DMS53 (cell line): Measurements from ENCODE around the gene CATSPERZ.
A peak's percentile ranks its signal among the peaks of the same experiment; 100 is the strongest.
"Not testable (repeated sequence)": the region's sequence is repeated elsewhere in the genome, so short reads cannot be mapped to it uniquely, and the experiment has no call there.

Source experiments
- DNase-seq: peaks from one replicate; lab custom pipeline; 2025; lab: John Stamatoyannopoulos, UW

Gene CATSPERZ

DNA sequence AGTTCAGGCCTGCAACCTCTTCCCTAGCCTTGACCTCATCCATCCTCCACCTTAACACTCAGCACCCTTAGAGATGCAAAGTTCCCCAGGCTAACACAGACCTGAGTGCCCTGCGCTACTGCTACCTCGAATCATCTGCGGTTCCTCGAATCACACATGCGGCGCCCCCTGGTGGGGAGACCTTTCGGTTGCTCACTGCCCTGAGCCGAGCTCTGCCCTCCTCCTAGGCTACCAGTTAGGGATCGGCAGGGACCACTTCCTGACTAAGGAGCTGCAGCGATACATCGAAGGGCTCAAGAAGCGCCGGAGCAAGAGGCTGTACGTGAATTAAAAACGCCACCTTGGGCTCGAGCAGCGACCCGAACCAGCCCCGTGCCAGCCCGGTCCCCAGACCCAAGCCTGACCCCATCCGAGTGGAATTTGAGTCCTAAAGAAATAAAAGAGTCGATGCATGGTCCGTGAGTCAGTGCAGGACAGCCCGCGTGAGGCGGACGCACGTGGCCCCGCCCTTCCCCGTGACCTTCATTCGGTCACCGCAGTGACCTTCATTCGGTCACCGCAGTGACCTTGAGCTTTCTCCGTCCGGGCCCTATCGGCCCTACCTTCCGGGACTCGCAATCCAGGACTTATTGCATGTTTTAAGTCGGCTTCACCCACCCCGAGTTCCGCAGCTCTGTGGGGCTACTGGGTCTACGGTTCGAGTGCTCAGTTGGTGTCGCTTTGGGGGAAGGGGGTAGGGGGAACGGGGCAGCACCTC, 4.3 kb downstream of the CATSPERZ start:
- DNase-seq: peak; percentile 97

DNA sequence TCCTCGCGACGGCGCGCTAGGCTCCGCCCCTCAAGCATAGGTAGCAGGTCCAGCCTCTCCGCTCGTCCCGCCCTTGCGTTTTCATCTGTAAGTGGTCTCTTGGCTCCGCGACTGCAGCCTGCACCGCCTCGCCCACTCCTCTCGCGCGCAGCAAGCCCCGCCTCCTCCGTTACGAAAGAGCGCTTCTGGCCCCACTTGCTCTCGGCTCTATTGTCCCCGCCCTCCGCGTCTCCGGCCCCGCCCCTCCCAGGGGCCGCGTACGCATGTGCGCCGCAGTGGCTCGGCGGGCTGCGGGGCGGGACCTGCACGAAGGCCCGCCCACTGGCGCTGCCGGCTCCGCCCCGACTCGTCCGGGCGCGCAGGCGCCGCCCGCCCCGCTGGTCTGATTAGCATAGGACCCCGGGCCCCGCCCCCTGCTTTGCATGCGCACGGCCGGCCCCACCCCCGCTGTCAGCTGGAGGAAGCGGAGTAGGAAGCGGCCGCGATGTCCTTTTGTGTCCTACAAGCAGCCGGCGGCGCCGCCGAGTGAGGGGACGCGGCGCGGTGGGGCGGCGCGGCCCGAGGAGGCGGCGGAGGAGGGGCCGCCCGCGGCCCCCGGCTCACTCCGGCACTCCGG, 5.0 kb downstream of the CATSPERZ start, which contains the start of gene ESRRA:
Gene ESRRA, plus strand, starts transcription at position 450 of the 616 bp plus-strand sequence. CDS start 1,656 bp downstream, outside the sequence.
- DNase-seq: peak; percentile 100

DNA sequence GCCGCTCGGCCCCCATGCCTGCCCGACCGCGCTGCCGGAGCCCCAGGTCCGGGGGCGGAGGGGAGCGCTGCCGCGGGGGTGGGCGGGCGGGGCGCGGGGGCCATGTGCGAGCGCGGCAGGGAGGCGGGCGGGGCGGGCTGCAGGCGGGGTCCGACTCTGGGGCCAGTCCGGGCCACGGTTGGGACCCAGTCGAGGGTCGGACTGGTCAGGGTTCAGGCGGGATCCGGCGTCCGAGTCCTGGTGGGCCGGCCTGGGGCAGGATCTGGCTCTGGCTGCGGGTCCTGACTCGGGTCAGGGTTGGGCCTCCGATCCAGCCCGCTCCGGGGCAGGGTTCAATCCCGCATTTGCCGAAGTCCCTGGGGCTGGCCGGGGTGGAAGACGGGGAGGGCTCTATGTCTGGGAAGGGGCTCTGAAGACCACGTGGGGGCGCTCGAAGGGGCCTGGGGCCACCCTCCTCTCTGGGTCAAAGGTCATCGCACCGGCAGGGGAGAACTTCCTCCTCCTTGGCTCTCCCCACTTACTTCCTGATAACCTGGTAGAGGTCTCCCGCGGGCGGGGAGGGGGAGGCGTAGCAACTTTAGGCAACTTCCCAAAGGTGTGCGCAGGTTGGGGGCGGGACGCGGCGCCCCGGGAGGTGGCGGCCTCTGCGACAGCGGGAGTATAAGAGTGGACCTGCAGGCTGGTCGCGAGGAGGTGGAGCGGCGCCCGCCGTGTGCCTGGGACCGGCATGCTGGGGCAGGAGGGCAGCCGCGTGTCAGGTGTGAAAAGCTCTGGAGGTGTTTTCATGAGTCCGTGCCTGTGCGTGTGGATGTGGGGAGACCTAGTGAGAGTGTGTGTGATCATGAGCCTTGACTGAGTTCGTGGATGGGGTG, 5.8 kb downstream of the CATSPERZ start:
- DNase-seq: peak; percentile 78

DNA sequence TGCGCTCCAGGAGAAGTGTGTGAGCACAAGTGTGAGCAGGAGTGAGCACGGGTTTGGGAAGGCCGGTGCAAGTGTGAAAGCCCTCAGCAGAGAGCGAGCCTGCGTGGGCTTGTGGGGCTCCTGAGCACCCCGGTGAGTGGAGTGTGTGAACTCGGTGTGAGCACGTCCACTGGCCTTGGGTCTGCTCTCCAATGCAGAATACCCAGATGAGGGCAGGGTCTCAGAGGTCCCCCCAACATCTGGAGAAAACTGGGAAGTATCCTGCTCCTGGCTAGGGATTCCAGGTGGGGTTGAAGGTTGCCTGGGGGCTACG, 6.4 kb downstream of the CATSPERZ start:
- no peak for DNase-seq

GRCh38 chr11:64306876-64307622, 6.9 kb downstream of the CATSPERZ start:
- DNase-seq: no peak

GRCh38 chr11:64307795-64308194, 7.6 kb downstream of the CATSPERZ start:
- not testable (repeated sequence) for DNase-seq

DNA sequence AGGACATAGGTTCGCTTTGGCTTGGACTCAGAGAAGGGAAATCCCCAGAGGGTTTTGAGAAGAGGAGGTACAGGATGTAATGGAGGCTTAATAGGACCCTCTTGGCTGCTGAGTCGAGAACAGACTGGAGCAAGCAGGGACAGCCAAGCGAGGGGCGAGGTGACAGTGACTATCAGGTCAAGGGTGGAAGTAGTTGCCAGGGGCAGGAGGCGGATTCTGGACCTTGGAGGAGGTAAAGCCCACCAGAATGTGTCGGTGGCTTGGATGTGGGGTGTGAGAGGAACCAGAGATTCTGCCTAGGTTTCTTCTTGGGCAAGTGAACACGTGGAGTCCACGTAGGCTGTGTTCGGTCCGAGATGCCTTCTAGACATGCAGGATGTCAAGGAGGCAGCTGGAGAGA, 12.8 kb downstream of the CATSPERZ start:
- DNase-seq: no peak

- DNase-seq: no peak
Observed at GRCh38 chr11:64313491-64314145, 13.5 kb downstream of the CATSPERZ start.

GRCh38 chr11:64314146-64314804, 14.1 kb downstream of the CATSPERZ start:
- peak; percentile 48 for DNase-seq

- no peak for DNase-seq
Observed at GRCh38 chr11:64314805-64315561, 14.8 kb downstream of the CATSPERZ start.

DNA sequence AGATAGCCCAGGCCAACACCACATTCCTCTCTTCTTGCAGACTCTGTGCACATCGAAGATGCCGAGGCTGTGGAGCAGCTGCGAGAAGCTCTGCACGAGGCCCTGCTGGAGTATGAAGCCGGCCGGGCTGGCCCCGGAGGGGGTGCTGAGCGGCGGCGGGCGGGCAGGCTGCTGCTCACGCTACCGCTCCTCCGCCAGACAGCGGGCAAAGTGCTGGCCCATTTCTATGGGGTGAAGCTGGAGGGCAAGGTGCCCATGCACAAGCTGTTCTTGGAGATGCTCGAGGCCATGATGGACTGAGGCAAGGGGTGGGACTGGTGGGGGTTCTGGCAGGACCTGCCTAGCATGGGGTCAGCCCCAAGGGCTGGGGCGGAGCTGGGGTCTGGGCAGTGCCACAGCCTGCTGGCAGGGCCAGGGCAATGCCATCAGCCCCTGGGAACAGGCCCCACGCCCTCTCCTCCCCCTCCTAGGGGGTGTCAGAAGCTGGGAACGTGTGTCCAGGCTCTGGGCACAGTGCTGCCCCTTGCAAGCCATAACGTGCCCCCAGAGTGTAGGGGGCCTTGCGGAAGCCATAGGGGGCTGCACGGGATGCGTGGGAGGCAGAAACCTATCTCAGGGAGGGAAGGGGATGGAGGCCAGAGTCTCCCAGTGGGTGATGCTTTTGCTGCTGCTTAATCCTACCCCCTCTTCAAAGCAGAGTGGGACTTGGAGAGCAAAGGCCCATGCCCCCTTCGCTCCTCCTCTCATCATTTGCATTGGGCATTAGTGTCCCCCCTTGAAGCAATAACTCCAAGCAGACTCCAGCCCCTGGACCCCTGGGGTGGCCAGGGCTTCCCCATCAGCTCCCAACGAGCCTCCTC, 15.7 kb downstream of the CATSPERZ start:
- DNase-seq: not testable (repeated sequence)

DNA sequence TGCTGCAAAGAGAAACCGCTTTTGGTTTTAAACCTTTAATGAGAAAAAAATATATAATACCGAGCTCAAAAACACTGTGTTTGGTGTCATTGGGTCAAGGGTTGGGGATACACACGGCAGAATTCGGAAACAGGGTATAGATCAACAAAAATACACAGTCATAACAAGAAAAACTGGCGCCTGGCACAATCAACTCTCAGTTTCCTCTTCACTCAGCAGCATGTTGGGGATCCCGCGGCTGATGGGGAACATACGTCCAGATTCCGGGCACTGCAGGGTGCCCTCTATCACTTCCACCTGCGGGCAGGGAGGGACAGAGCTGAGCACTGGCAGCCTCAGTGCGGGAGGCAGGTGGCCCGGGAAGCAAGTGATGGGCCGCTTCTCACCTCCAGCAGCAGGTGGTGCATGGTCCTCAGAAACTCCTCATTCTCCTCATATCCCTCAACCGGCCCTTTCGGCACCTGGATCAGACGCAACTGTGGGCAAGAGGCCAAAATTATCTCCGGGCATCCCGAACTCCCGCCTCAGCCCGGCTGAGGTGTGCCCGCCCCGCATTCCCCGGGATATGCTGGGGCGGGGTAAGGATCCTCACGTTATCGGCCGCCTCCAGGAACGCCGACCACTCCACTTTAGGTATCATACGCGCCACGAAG, 16.6 kb downstream of the CATSPERZ start:
- DNase-seq: peak; percentile 95

GRCh38 chr11:64317325-64317960, 17.3 kb downstream of the CATSPERZ start, which contains the start of gene TRMT112:
Gene TRMT112, minus strand, starts transcription at chr11:64317559. Its CDS starts 33 bp downstream, at chr11:64317526.
- DNase-seq: peak; percentile 100

DNA sequence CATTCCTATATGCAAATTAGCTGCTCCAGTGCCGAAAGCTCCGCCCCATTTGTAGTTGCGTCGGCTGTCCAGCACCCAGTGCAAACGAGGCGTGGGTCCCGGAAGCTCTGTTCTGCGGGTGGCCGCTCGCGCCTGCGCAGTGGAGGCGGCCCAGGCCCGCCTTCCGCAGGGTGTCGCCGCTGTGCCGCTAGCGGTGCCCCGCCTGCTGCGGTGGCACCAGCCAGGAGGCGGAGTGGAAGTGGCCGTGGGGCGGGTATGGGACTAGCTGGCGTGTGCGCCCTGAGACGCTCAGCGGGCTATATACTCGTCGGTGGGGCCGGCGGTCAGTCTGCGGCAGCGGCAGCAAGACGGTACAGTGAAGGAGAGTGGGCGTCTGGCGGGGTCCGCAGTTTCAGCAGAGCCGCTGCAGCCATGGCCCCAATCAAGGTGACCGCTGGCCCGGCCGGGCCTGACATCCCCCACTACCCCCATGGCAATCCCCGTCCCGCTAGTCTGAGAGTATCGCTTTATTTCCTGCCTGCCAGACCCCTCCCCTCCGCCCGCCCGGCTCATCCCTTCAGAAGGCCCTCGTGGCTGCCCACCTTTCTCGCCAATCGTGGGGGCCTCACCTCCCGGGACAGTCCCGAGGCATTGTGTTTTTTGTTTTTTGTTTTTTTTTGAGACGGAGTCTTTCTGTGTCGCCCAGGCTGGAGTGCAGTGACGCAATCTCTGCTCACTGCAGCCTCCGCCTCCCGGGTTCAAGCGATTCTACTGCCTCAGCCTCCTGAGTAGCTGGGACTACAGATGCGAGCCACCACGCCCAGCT, 18.0 kb downstream of the CATSPERZ start, which contains the start of gene PRDX5:
Gene PRDX5, plus strand, starts transcription at position 161 of the 805 bp plus-strand sequence. Its CDS starts 95 bp downstream, at position 256.
- peak; percentile 99 for DNase-seq

- no peak for DNase-seq
Observed at GRCh38 chr11:64318766-64319761, 18.9 kb downstream of the CATSPERZ start.

DNA sequence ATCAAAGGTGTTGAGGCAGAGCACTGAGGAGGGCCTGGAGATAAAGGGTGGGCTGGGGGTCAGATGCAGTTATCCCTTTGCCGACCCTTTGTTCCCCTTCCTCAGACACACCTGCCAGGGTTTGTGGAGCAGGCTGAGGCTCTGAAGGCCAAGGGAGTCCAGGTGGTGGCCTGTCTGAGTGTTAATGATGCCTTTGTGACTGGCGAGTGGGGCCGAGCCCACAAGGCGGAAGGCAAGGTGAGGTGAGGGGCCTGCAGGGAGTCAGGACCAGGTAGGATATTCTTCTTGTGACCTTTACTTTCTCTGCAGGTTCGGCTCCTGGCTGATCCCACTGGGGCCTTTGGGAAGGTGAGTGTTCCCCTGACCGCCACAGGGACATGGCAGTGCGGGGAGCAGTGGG, 20.4 kb downstream of the CATSPERZ start:
- no peak for DNase-seq
